Smooth muscle cell (in vitro differentiated cells): Measurements from ENCODE around the gene PDE8A. TPM values are rescaled to one million over a fixed set of nuclear protein-coding genes. Genes with fewer than 3 reads are reported as not detected.
A peak's percentile ranks its signal among the peaks of the same experiment; 100 is the strongest.

Experiments used
- DNase-seq: peaks from one replicate; lab custom pipeline; 2025; ENCODE audit not compliant: unreplicated experiment; lab: John Stamatoyannopoulos, UW
- H2AFZ ChIP-seq: fragments of 200-600 bp; sonication (generic); 2 replicates; pipeline ENCODE4 v1.6.0; 2016; ENCODE audit warnings: antibody characterized with exemption, low read depth, mild to moderate bottlenecking
- H3F3A ChIP-seq: fragments of 200-600 bp; sonication (generic); 2 replicates; pipeline ENCODE4 v1.6.0; 2017; ENCODE audit warnings: antibody characterized with exemption, low read depth
- H3K27ac ChIP-seq: fragments of 200-600 bp; sonication (generic); 2 replicates; pipeline ENCODE4 v1.5.1; 2016; ENCODE audit warnings: low read depth, mild to moderate bottlenecking
- H3K27me3 ChIP-seq: fragments of 200-600 bp; sonication (generic); 2 replicates; pipeline ENCODE4 v1.6.1; 2016; ENCODE audit warnings: low read depth, mild to moderate bottlenecking
- H3K36me3 ChIP-seq: fragments of 200-600 bp; sonication (generic); 2 replicates; pipeline ENCODE4 v1.5.1; 2016; ENCODE audit warnings: low read depth
- H3K4me1 ChIP-seq: fragments of 200-600 bp; sonication (generic); 2 replicates; pipeline ENCODE4 v1.5.1; 2016; ENCODE audit warnings: low read depth
- H3K4me2 ChIP-seq: fragments of 200-600 bp; sonication (generic); 2 replicates; pipeline ENCODE4 v1.6.0; 2016; ENCODE audit warnings: mild to moderate bottlenecking
- H3K4me3 ChIP-seq: fragments of 200-600 bp; sonication (generic); 2 replicates; pipeline ENCODE4 v1.5.1; 2016; ENCODE audit warnings: mild to moderate bottlenecking
- H3K79me2 ChIP-seq: fragments of 200-600 bp; sonication (generic); 2 replicates; pipeline ENCODE4 v1.6.0; 2016; ENCODE audit warnings: low read depth, mild to moderate bottlenecking
- H3K9ac ChIP-seq: fragments of 200-600 bp; sonication (generic); 2 replicates; pipeline ENCODE4 v1.6.0; 2016; ENCODE audit warnings: low read depth
- H3K9me3 ChIP-seq: fragments of 200-600 bp; sonication (generic); replicated peaks from 2 replicates; pipeline ENCODE4 v1.5.1; 2016; ENCODE audit warnings: low read depth
- H4K20me1 ChIP-seq: fragments of 200-600 bp; sonication (generic); 2 replicates; pipeline ENCODE4 v1.6.0; 2016; ENCODE audit warnings: low read depth
- CTCF ChIP-seq: fragments of 200-600 bp; sonication (generic); IDR thresholded peaks from 2 replicates; pipeline ENCODE4 v1.5.1; 2017; ENCODE audit warnings: borderline replicate concordance, mild to moderate bottlenecking, antibody characterized with exemption; ENCODE audit not compliant: insufficient read depth, poor library complexity, severe bottlenecking
- WGBS: methylation state at CpG from one replicate; pipeline ENCODE4 v1.1.7; 2016; ENCODE audit warnings: low lambda C conversion rate; 5-methylcytosine and 5-hydroxymethylcytosine counted together
- polyA plus RNA-seq: library from polyadenylated mRNA; unstranded; fragments of >200 nt; fragmentation: Nextera tagmentation; extraction: Ambion mirVana; gene quantifications from 2 replicates; pipeline ENCODE4 v1.2.1, GENCODE V29; 2016
- total RNA-seq: library from RNA; depleted of rRNA; stranded (reverse); fragments of >200 nt; gene quantifications from 2 replicates; pipeline ENCODE4 v1.2.3, GENCODE V29; 2014

Gene PDE8A
- total and polyA plus RNA-seq, 2 experiments from 2014 or later: 5.5 to 19.8 TPM

GRCh38 chr15:84960391-84961113 lies 21.1 kb upstream of the PDE8A start:
- WGBS: 67% methylated on average over 13 of the region's 13 CpGs
- no peaks in the 10 kb centered on the region for H3K36me3 ChIP-seq
- H4K20me1 ChIP-seq: no peaks in the 10 kb centered on the region
- no peaks in the 10 kb centered on the region for H3K9me3 ChIP-seq
- no peak overlapping the region for H3K9ac ChIP-seq
- H3K79me2 ChIP-seq: no peaks in the 10 kb centered on the region
- H3K4me1 ChIP-seq: peaks cover 4% of the 10 kb centered on the region
- no peaks in the 10 kb centered on the region for H3K27me3 ChIP-seq
- H3K4me2 ChIP-seq: peak overlapping the region; percentile 16
- no peak overlapping the region for H2AFZ ChIP-seq
- no peak for DNase-seq
- H3F3A ChIP-seq: peaks cover 7% of the 10 kb centered on the region
- H3K27ac ChIP-seq: no peak overlapping the region
- no peak for TF ChIP-seq CTCF
- no peak overlapping the region for H3K4me3 ChIP-seq

- Histone ChIP-seq H3K4me1 (no peaks in the 10 kb centered on the region), H3K36me3 (no peaks in the 10 kb centered on the region), H4K20me1 (no peaks in the 10 kb centered on the region), H3K4me3 (no peak overlapping the region), H3K27me3 (no peaks in the 10 kb centered on the region), H3K27ac (no peak overlapping the region), H3K79me2 (no peaks in the 10 kb centered on the region), H3F3A (peaks cover 7% of the 10 kb centered on the region), H3K9ac (no peak overlapping the region), H2AFZ (no peak overlapping the region), H3K9me3 (no peaks in the 10 kb centered on the region), H3K4me2 (peak overlapping the region; percentile 16)
- DNase-seq: no peak
- 15% methylated on average over 3 of the region's 3 CpGs for WGBS
- TF ChIP-seq CTCF: no peak
Measured at GRCh38 chr15:84961114-84961452, 20.6 kb upstream of the PDE8A start.

GRCh38 chr15:84961707-84962106 lies 19.9 kb upstream of the PDE8A start:
- Histone ChIP-seq H3K36me3 (no peaks in the 10 kb centered on the region), H3K4me2 (no peak overlapping the region), H3K4me3 (no peak overlapping the region), H3K27me3 (no peaks in the 10 kb centered on the region), H3F3A (peaks cover 7% of the 10 kb centered on the region), H4K20me1 (no peaks in the 10 kb centered on the region), H3K79me2 (no peaks in the 10 kb centered on the region), H3K9me3 (no peaks in the 10 kb centered on the region), H3K27ac (no peak overlapping the region), H3K4me1 (no peaks in the 10 kb centered on the region), H2AFZ (no peak overlapping the region), H3K9ac (no peak overlapping the region)
- no peak for TF ChIP-seq CTCF
- DNase-seq: no peak
- 71% methylated on average over 3 of the region's 3 CpGs for WGBS

- Histone ChIP-seq H4K20me1 (no peaks in the 10 kb centered on the region), H3K27ac (no peak overlapping the region), H3F3A (peaks cover 7% of the 10 kb centered on the region), H3K36me3 (no peaks in the 10 kb centered on the region), H2AFZ (no peak overlapping the region), H3K9ac (no peak overlapping the region), H3K4me3 (no peak overlapping the region), H3K79me2 (no peaks in the 10 kb centered on the region), H3K4me1 (no peaks in the 10 kb centered on the region), H3K9me3 (no peaks in the 10 kb centered on the region), H3K4me2 (no peak overlapping the region), H3K27me3 (no peaks in the 10 kb centered on the region)
- TF ChIP-seq CTCF: no peak
- 70% methylated on average over 3 of the region's 3 CpGs for WGBS
- no peak for DNase-seq
Measured at GRCh38 chr15:84962955-84963354, 18.7 kb upstream of the PDE8A start.
